HCEC 1CT (cell line): Measurements from ENCODE around the gene CYTH3.

Experiments
- DNase-seq: peaks from one replicate; pipeline ENCODE4 v3.0.0-alpha.2; 2017

Gene CYTH3

GRCh38 chr7:6279937-6280336 lies 7.5 kb upstream of the CYTH3 start:
- no peak for DNase-seq

GRCh38 chr7:6279341-6279740 lies 6.9 kb upstream of the CYTH3 start:
- no peak for DNase-seq

GRCh38 chr7:6278749-6279310 lies 6.4 kb upstream of the CYTH3 start:
- no peak for DNase-seq

GRCh38 chr7:6277476-6277875 lies 5.1 kb upstream of the CYTH3 start:
- DNase-seq = no peak

GRCh38 chr7:6276911-6277408 lies 4.5 kb upstream of the CYTH3 start:
- no peak for DNase-seq

GRCh38 chr7:6274743-6275142 lies 2.3 kb upstream of the CYTH3 start:
- no peak for DNase-seq

- DNase-seq = no peak
These were observed 1.6 kb upstream of the CYTH3 start for GRCh38 chr7:6273917-6274630.

- DNase-seq = no peak
These were observed 985 bp upstream of the CYTH3 start for GRCh38 chr7:6273380-6273837.

GRCh38 chr7:6271694-6272440 lies 557 bp downstream of the CYTH3 start:
- DNase-seq = no peak

GRCh38 chr7:6271060-6271658 lies 1.3 kb downstream of the CYTH3 start:
- peak; percentile 64 for DNase-seq

- DNase-seq = no peak
These were observed 2.9 kb downstream of the CYTH3 start for GRCh38 chr7:6269527-6269926.

GRCh38 chr7:6268907-6269306 lies 3.5 kb downstream of the CYTH3 start:
- no peak for DNase-seq

GRCh38 chr7:6268023-6268900 lies 4.2 kb downstream of the CYTH3 start:
- DNase-seq = no peak

- DNase-seq = no peak
These were observed 5.7 kb downstream of the CYTH3 start for GRCh38 chr7:6266699-6267098.

GRCh38 chr7:6262221-6262620 lies 10.2 kb downstream of the CYTH3 start:
- DNase-seq = no peak

- no peak for DNase-seq
These were observed 10.7 kb downstream of the CYTH3 start for GRCh38 chr7:6261699-6262098.

- no peak for DNase-seq
These were observed 11.9 kb downstream of the CYTH3 start for GRCh38 chr7:6260291-6261187.

GRCh38 chr7:6259257-6259656 lies 13.2 kb downstream of the CYTH3 start:
- no peak for DNase-seq

GRCh38 chr7:6258440-6259182 lies 13.8 kb downstream of the CYTH3 start:
- peak; percentile 75 for DNase-seq

- no peak for DNase-seq
These were observed 14.7 kb downstream of the CYTH3 start for GRCh38 chr7:6257675-6258074.
